HepG2 (cell line): ENCODE results near the gene LHFPL2.

Experiments
- AFF4 ChIP-seq: sonication (generic); formaldehyde crosslinking; IDR thresholded peaks from 2 replicates; pipeline ENCODE4 v1.4.0; 2020; ENCODE audit warnings: missing genetic modification reagents
- ATF5 ChIP-seq: sonication (generic); formaldehyde crosslinking; IDR thresholded peaks from 2 replicates; pipeline ENCODE4 v1.4.0; 2020; ENCODE audit warnings: mild to moderate bottlenecking, low read depth, missing genetic modification reagents
- CTCF ChIP-seq: sonication (generic); formaldehyde crosslinking; IDR thresholded peaks from 2 replicates; pipeline ENCODE4 v1.5.0; 2020; ENCODE audit warnings: mild to moderate bottlenecking, missing genetic modification reagents, moderate library complexity
- MED8 ChIP-seq: sonication (generic); formaldehyde crosslinking; IDR thresholded peaks from 2 replicates; pipeline ENCODE4 v1.8.1; 2023; ENCODE audit warnings: mild to moderate bottlenecking, missing genetic modification reagents; ENCODE audit not compliant: insufficient replicate concordance
- POLR2A ChIP-seq, 2 experiments: IDR thresholded peaks; 2 replicates each; pipeline ENCODE4 v1.6.1; 2011; ENCODE audit warnings: low read depth in 2 of 2, low read length in 2 of 2, mild to moderate bottlenecking in 1 of 2, moderate library complexity in 1 of 2; ENCODE audit not compliant: insufficient read depth in 1 of 2
- RAD21 ChIP-seq: fragments of 450-650 bp; formaldehyde crosslinking; IDR thresholded peaks from 2 replicates; pipeline ENCODE4 v1.5.0; 2020; ENCODE audit warnings: mild to moderate bottlenecking
- RBAK ChIP-seq: sonication (generic); formaldehyde crosslinking; IDR thresholded peaks from 2 replicates; pipeline ENCODE4 v1.5.1; 2020; ENCODE audit warnings: mild to moderate bottlenecking, missing genetic modification reagents
- RNF2 ChIP-seq: fragments of 450-650 bp; conservative IDR thresholded peaks from 2 replicates; pipeline ENCODE4 v1.6.1; 2016; ENCODE audit warnings: low read depth
- YY1 ChIP-seq: IDR thresholded peaks from 2 replicates; pipeline ENCODE4 v1.6.1; 2011; ENCODE audit warnings: low read length, low read depth, moderate library complexity, mild to moderate bottlenecking; ENCODE audit not compliant: insufficient read depth, insufficient replicate concordance
- ZFP36 ChIP-seq: fragments of 150-350 bp; IDR thresholded peaks from 2 replicates; pipeline ENCODE4 v1.6.1; 2018; ENCODE audit warnings: borderline replicate concordance, low read length, low read depth; ENCODE audit not compliant: partially characterized antibody
- ZFX ChIP-seq: sonication (generic); formaldehyde crosslinking; IDR thresholded peaks from 2 replicates; pipeline ENCODE4 v1.4.0; 2020; ENCODE audit warnings: mild to moderate bottlenecking, low read depth, missing genetic modification reagents, moderate library complexity
- ZNF547 ChIP-seq: sonication (generic); formaldehyde crosslinking; IDR thresholded peaks from 2 replicates; pipeline ENCODE4 v1.5.1; 2020; ENCODE audit warnings: mild to moderate bottlenecking, missing genetic modification reagents

GRCh38 chr5:78487846-78488245 is 160.7 kb downstream of the LHFPL2 start:
- TF ChIP-seq POLR2A (IDR thresholded peaks at IDR 0.05; ENCODE audit: insufficient read depth in 1 of 2, low read depth in 2 of 2, low read length in 2 of 2) = no peak
- TF ChIP-seq MED8 (CRISPR knock-in tag) = no peak
- TF ChIP-seq RAD21 (CRISPR knock-in tag) = no peak
- no peak for TF ChIP-seq RBAK (CRISPR knock-in tag)
- TF ChIP-seq ZFX (CRISPR knock-in tag) = no peak
- TF ChIP-seq CTCF (CRISPR knock-in tag) = no peak
- no peak for TF ChIP-seq RNF2
- no peak for TF ChIP-seq ZFP36
- TF ChIP-seq AFF4 (CRISPR knock-in tag) = no peak
- no peak for TF ChIP-seq ATF5
- TF ChIP-seq ZNF547 (CRISPR knock-in tag) = no peak
- TF ChIP-seq YY1 = no peak
